ENCODE results near the gene PAAF1.

PAAF1 gene

DNA sequence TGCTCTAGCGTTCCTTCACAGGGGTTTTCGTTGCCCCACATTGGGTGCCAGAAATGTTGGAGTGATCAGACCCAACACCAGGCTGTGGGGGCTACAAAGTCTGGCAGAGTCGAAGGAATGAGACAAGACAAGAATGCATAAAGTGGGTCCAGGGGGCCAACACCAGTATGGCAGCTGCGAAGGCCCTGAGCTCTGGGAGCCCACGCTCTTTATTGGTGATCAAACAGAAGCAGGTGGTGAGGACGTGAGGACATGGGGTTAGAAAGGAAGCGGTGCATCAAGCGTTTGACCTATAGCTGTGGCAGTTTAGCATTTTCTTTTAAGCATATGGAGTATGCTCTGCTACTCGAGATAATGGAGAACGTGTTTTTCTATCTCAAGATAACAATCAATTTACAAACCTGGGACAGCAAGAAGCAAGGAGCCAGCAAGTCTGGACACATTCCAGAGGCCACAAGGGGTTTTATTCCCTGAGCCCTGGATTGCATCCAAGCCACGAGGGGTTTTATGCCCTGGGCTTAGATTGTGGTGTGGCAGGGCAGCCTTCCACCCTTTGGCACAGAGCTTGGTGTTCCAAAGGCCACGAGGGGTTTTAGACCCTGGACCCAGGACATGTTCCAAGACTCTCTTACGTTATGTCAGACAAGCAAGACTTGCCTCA is 70.1 kb downstream of the PAAF1 start:
- DNase-seq = no peak

GRCh38 chr11:73949246-73949645 is 72.4 kb downstream of the PAAF1 start:
- DNase-seq = no peak

DNA sequence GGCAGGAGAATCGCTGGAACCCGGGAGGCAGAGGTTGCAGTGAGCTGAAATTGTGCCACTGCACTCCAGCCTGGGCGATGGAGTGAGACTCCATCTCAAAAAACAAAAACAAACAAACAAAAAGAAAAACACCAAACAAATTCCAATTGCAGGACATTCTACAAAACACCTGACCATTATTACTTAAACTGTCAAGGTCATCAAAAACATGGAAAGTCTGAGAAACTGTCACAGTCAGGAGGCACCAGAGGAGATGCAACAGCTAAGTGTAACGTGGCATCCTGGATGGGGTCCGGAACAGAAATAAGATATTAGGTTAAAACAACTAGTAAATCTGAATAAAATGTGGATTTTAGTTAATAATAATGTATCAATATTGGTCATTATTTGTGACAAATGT is 73.1 kb downstream of the PAAF1 start:
- no peak for DNase-seq

DNA sequence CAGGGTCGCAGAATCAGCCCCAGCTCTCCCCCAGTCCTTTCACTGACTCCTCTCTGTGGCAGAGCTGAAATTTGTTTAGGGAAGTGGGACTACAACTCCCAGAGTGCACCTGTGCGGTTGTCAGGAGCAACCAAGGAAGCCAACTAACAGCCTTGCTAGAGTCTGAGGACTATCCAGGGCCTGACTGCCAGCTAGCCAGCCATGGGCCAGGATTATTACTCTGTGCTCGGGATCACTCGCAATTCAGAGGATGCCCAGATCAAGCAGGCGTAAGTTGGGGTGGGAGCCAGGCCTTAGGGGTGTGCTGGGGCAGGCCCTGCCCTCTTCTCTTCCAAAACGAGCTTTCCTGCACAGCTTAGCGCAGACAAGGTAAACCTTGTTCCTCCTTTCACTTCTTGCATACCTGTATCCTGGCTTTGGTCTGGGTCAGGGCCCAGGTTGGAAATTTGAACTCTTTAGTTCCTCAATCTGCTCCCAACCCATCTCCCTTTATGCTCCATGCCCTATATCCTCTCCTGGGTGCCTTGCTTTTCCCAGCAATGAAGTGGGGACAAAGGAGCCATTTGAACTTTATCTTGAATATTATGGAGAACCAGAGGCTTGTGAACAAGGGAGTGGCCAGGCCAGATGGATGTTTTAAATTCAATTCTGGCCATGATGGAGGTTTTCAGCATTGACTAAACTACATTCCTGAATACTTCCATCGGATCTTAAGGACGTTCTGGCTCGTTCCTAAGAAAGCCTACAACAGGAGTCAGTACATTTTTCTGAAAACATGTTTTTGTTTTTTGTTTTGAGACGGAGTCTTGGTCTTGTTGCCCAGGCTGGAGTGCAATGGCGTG is 74.3 kb downstream of the PAAF1 start, which contains the start of gene DNAJB13:
DNAJB13 (plus strand) TSS at position 158 of the 842 bp plus-strand sequence; CDS start at position 202, 44 bp downstream.
- no peak for DNase-seq

- DNase-seq = no peak
Measured at GRCh38 chr11:73951797-73952196, 75.0 kb downstream of the PAAF1 start.

DNA sequence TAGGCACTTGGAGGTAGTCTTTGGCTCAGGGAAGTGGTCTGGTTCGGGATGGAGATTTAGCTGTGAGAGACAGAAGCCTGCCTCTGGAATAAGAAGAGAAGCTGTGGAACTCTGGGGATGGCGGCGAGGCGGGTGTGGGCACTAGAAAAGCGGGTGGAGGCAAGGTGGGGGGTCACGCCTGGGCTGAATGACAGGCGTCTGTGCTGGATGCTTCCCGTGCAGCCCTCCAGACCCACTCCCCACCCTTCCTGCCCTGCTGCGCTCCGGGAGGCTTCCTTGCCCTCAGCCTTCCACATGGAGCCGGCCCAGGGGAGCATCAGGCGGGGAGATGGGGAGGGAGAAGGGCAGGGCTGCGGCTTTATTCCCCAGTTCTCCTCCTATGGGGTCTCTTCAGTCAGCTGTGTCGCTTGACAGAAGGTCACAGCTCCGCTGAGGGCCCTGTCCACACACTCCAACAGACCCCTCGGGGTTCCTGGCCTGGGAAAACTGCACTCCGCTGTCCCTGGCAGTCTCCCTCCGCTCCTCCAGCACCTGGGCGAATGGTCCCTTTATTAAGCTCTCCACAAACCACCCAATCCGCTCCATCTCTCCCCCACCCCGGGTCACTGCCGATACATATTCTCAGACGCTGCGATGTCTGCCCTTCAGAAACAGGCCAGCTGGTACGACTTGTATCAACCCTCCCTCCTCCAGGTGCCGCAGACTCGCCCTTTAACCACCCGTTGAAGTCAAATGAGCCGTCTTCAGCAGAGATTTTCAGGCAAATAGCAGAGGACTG is 80.3 kb downstream of the PAAF1 start:
- no peak for DNase-seq

GRCh38 chr11:73957654-73958361 is 81.0 kb downstream of the PAAF1 start:
- DNase-seq = no peak

- no peak for DNase-seq
Measured at GRCh38 chr11:73958521-73959141, 81.8 kb downstream of the PAAF1 start.

DNA sequence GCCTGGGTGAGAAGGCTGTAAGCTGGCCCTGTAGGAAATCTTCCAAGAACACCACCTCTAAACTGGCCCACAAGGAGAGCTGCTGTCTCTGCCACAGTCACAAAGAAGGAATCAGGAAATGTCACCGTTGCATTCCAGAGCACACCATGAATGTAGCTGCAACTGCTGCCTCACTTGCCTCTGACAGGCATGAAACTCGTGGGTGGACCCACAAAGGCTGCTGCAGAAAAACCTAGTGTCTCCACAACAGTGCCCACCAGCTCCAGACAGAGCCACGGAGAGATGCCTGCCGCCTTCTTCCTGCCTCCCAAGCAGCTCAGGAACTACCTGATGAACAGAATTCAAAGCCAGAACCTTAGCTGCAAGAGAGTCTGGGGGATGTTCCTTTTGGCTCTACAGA is 84.5 kb downstream of the PAAF1 start:
- no peak for DNase-seq

- DNase-seq = no peak
Measured at GRCh38 chr11:73962101-73962705, 85.4 kb downstream of the PAAF1 start.

GRCh38 chr11:73963861-73964260 is 87.1 kb downstream of the PAAF1 start:
- DNase-seq = no peak

DNA sequence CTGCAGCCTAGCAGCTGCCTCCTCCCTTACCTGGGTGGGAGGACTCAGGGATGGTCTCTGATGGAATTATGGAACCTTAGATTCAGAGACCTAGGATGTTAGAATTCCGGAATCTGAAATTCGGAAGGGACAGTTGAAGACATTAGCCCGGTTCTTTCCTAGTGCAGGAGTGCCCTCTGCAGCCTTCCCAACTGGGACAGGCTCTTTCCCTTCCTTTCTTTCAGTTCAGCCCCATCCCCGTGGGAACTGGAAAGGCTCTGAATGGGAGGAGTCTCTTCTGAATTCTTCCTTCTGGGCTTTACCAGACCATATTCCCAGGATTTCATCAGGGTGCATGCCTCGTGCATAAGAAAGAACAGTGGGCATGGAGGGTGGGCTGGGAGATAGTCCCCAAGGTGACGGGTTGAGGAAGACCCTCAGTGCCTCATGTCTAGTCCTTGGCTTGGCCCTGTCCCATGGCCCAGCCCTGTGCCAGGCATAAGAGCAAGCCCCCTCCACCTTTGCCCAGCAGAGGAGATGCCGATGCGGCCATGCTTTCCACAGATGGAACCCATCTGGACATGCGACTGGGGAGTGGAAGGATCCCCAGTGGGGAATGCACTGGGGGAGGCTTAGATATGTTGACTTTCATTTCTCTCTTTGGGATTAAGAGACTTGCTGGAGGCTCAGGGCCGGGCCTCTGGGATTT is 88.4 kb downstream of the PAAF1 start:
- no peak for DNase-seq

GRCh38 chr11:73965764-73966121 is 88.9 kb downstream of the PAAF1 start:
- no peak for DNase-seq

DNA sequence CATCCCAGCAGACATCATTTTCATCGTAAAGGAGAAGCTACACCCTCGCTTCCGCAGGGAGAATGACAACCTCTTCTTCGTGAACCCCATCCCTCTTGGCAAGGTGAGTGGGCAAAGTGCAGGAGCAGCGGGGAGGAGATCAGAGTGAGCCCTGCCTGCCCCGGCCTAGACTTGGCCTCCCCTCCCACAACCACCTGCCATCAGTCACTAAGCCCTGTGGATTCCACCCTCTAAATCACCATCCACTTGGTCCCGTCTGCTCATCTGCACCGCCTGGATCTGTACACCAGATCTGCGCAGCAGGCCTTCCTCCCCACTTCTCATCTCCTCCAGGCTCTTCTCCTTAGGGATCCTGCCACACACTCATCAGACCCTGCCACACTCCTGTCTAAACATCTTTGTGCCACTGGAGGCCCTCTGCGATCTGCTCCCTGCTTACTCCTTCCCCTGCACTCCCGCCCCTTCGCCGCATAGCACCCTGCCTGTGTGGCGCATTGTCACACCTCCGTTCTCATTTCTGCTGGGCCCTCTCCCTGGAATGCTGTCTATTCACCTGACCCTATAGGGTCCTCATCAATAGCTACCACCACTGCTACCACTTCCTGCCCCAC is 91.7 kb downstream of the PAAF1 start:
- no peak for DNase-seq

- no peak for DNase-seq
Measured at GRCh38 chr11:73969091-73969490, 92.3 kb downstream of the PAAF1 start.

GRCh38 chr11:73969991-73970800 is 93.4 kb downstream of the PAAF1 start:
- no peak for DNase-seq

DNA sequence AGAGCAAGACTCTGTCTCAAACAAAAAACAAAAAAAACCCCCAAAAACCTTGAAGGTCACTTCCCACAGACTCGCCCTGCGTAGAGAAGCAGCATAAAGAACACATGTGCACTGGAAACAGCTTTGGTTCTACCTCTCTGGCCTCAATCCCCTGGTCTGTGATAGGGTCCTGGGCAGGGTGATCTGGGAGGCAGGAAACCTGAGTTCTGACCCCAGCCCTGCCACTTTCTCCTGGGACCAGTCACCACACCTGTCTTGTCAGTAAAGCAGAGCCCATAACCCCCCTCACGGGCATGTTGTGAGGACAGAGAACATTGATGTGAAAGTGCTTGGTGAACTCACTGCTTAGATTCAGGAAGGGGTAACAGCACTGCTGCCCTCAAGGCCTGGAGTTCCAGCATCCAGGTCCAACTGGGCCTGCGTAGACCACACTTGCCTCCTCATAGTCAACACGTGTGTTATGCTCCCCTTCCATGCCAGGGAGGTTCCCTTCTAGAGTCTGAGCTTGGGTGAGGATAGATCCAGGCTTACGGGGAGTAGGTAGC is 94.4 kb downstream of the PAAF1 start:
- no peak for DNase-seq

DNA sequence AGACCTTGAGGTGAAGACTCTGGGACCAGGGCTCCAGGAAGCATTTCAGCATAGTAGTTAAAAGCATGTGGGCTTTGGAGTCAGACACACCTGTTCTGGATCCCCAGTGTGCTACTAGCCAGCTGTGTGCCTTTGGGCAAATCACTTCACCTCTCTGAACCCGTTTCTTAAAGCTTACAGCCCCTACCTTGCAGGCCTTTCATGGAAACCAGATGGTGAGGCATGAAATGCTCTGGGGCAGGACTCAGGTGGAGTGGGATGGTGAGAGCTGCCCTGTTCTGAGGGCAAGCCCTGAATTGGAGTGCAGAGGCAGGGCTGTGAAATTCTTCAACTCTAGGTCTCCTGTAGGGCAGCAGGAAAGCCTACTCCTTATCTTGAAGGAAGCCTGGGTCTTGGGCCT is 95.4 kb downstream of the PAAF1 start:
- DNase-seq = no peak

DNA sequence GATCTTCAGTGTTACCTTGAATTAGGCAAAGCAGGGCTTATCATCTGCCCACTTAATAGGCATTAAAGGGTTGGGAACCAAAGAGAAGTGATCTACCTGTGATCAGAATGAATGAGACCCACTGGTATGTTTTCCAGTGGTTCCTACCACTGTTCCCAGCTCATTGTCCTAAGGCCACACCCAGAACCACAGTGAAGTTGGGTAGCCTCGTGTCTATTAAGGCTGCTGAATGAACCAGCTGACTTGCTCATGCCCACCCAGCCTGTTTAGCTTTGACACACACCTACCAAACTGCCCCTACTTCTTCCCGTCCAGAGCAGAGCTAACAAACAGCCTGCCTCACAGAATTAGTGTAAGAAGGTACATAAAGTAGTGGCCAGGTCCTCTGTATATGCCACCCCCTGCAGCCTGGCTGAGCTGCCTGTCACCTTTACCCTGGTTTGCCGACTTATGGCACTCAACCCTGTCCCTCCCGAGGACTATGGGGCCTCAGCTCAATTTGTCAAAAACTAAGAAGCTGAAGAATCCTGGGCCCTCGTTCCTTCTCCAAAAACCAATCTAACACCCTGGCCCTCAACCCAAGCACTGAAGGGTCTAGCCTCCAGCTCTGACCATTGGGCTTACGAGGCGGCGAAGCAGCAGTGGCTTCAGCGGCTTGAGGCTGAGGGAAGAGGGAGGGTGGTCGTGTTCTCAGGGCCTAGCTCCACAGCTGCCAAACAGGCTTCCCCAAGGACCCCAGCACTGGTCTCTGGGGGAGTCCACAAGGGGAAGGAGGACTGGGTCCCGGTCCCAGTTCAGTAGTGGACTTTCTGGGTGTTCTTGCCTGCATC is 96.0 kb downstream of the PAAF1 start:
- DNase-seq = no peak

Measured in stimulated activated naive CD4-positive, alpha-beta T cell treated with Interleukin-2 at 50 U/mL for 16 hours (primary cell).